Glomerular visceral epithelial cell (primary cell): Measurements from ENCODE around the gene LRRC3.

ENCODE experiments used
- DNase-seq: peaks from one replicate; pipeline ENCODE4 v3.0.0-alpha.2; 2016; ENCODE audit errors: extremely low spot score

LRRC3 gene

GRCh38 chr21:44423941-44424607 is 31.2 kb upstream of the LRRC3 start:
- DNase-seq: no peak

- DNase-seq: no peak
Measured at GRCh38 chr21:44424608-44425306, 30.6 kb upstream of the LRRC3 start.

GRCh38 chr21:44425307-44425894 is 29.9 kb upstream of the LRRC3 start:
- no peak for DNase-seq

- DNase-seq: no peak
Measured at GRCh38 chr21:44425895-44426662, 29.2 kb upstream of the LRRC3 start.

GRCh38 chr21:44426663-44427191 is 28.6 kb upstream of the LRRC3 start:
- no peak for DNase-seq

- no peak for DNase-seq
Measured at GRCh38 chr21:44427241-44428120, 27.8 kb upstream of the LRRC3 start.

GRCh38 chr21:44428281-44428960 is 26.9 kb upstream of the LRRC3 start:
- no peak for DNase-seq

GRCh38 chr21:44429894-44430293 is 25.4 kb upstream of the LRRC3 start:
- no peak for DNase-seq

GRCh38 chr21:44431300-44431699 is 24.0 kb upstream of the LRRC3 start:
- DNase-seq: no peak

- DNase-seq: no peak
Measured at GRCh38 chr21:44432841-44433790, 22.2 kb upstream of the LRRC3 start.

GRCh38 chr21:44433791-44434567 is 21.3 kb upstream of the LRRC3 start:
- DNase-seq: no peak

- no peak for DNase-seq
Measured at GRCh38 chr21:44434568-44434925, 20.8 kb upstream of the LRRC3 start.

- DNase-seq: no peak
Measured at GRCh38 chr21:44434936-44435635, 20.2 kb upstream of the LRRC3 start.

GRCh38 chr21:44436111-44436611 is 19.1 kb upstream of the LRRC3 start:
- DNase-seq: no peak

GRCh38 chr21:44436958-44437357 is 18.4 kb upstream of the LRRC3 start:
- DNase-seq: no peak

- DNase-seq: no peak
Measured at GRCh38 chr21:44437371-44437695, 18.0 kb upstream of the LRRC3 start.

GRCh38 chr21:44437696-44438431 is 17.4 kb upstream of the LRRC3 start:
- DNase-seq: no peak
